GM13976 (cell line): ENCODE data around the gene ATP8B1.
"Not testable (repeated sequence)": the region's sequence is repeated elsewhere in the genome, so short reads cannot be mapped to it uniquely, and the experiment has no call there.

Experiments
- DNase-seq: peaks from one replicate; pipeline ENCODE4 v3.0.0; 2012; ENCODE audit warnings: low spot score
- in situ Hi-C: fragments of 300-500 bp; cut with MboI; formaldehyde crosslinking; loops from one replicate; pipeline ENCODE4 v1.12.0; 2022; ENCODE audit warnings: low sequenced_read_pairs, mixed read lengths, inconsistent platforms; ENCODE audit not compliant: unreplicated experiment
- TF ChIP-seq, protein P1 (sequence below): IDR thresholded peaks from 2 replicates; pipeline ENCODE4 v1.5.1; 2012; ENCODE audit warnings: borderline replicate concordance, mild to moderate bottlenecking; ENCODE audit not compliant: insufficient read depth; ENCODE audit errors: extremely low read depth, missing control alignments, control extremely low read depth

ATP8B1 gene

DNA sequence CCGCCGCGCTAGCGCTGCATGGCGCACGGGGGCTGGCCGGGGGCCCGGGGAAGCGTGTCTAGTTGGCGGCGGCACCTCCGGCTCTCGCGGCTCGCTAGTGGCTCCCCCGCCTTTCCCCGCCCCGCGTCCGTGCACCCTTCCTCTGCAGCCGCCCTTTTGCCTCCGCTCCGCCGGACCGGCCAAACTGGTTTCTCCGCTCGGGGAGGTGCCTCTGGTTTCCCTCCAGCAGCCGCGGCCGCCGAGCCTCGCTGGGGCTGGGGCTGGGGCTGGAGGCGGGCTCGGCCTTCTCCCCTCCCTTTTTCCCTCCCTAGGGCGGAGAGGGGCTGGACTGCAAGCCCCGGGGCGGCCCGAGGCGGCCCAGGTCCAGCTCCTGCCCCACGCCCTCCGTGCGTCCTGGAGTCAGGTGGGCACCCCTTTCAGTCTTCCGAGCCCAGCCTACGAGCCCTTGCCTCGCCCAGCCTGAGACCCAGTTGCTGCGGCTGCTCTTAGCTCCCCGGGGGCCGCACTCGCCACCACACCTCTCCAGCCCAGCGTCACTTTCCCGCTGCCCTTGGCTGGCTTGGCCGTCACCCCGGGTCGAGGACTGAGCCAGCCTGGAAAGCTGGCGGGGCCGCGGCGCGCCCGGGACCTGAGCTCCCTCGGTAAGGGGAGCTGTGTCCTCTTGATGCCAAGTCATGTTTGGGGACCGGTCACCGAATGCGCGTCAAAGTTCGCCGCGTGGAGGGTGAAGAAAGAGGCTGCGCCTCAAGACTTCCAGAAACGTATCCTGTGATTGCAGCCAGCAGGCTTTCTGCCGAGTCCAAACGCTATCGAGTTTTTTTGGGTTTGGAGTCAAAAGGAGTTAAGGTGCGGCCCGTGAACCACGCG, at the start of gene ATP8B1:
Gene ATP8B1 (minus strand): TSS at position 213 of the 867 bp plus-strand sequence. CDS start 71,508 bp downstream, outside the sequence.
- in situ Hi-C loops: no loop called here
- peak; percentile 63 for DNase-seq
- TF ChIP-seq, protein P1, sequence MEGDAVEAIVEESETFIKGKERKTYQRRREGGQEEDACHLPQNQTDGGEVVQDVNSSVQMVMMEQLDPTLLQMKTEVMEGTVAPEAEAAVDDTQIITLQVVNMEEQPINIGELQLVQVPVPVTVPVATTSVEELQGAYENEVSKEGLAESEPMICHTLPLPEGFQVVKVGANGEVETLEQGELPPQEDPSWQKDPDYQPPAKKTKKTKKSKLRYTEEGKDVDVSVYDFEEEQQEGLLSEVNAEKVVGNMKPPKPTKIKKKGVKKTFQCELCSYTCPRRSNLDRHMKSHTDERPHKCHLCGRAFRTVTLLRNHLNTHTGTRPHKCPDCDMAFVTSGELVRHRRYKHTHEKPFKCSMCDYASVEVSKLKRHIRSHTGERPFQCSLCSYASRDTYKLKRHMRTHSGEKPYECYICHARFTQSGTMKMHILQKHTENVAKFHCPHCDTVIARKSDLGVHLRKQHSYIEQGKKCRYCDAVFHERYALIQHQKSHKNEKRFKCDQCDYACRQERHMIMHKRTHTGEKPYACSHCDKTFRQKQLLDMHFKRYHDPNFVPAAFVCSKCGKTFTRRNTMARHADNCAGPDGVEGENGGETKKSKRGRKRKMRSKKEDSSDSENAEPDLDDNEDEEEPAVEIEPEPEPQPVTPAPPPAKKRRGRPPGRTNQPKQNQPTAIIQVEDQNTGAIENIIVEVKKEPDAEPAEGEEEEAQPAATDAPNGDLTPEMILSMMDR: no peak

DNA sequence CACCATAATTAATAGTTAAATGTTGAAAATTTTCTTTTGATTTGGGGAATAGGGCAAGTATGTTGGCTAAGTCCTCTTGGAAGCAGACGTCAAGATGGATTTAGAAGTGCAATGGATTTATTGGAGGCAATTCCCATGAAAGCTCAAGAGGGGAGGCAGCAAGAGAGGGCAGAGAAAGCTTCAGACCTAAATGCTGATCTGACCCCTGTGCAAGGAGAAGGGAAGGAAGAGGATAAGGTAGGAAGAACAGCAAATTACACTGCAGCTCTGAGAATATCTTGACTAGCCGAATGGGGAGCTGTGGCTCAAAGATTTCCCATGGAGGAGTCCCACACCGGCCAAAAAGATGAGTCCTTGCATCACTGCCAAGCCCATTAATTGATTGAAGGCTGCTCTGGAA, 46.9 kb upstream of the ATP8B1 start:
- no peak for DNase-seq
- in situ Hi-C loops: loop anchor here (25.0 kb wide), 1 partner anchor 213 kb away; no protein-coding TSS in a partner anchor
- TF ChIP-seq, protein P1: no peak

DNA sequence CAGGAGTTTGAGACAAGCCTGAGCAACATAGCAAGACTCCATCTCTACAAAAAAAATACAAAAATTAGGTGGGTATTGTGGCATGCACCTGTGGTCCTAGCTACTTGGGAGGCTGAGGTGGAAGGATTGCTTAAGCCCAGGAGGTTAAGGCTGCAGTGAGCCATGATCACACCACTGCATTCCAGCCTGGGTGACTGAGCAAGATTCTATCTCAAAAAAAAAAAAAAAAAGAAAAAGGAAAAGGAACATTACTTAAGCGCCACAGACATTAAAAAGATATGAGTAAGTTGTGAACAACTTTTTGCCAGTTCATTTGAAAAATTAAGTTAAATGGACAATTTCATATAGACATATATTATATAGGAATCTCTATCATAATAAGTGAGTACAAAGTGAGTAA, 45.3 kb upstream of the ATP8B1 start:
- DNase-seq, in situ Hi-C loops: not testable (repeated sequence)

DNA sequence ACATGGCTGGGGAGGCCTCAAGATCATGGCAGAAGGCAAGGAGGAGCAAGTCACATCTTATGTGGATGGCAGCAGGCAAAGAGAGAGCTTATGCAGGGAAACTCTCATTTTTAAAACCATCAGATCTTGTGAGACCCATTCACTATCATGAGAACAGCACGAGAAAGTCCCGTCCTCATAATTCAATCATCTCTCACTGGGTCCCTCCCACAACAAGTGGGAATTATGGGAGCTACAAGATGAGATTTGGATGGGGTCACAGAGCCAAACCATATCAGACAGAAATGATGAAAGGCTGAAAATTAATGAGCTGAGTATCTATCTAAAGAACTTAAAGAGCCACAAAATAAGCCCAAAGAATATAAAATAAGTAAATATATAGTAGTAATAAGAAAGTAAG, 44.3 kb upstream of the ATP8B1 start:
- DNase-seq, in situ Hi-C loops: not testable (repeated sequence)

DNA sequence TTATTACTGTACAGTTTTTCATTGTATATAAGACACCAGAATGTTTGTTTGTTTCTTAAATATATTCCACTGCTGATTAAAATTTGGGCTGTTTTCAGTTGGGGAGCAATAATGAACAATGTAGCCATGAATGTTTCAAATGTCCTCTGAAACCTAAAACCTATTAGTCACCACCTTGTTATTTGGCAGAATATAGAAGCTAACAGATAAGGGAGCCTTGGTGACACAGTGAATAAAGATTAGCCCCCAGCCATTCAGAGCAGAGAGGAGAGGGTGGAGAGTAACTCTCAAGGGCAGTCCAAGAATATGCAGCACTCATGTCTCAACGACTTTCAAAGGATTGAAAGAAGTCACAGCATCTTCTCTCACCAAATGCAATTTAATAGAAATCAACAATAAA, 43.1 kb upstream of the ATP8B1 start:
- no peak for DNase-seq
- in situ Hi-C loops: no loop called here
- TF ChIP-seq, protein P1: no peak

DNA sequence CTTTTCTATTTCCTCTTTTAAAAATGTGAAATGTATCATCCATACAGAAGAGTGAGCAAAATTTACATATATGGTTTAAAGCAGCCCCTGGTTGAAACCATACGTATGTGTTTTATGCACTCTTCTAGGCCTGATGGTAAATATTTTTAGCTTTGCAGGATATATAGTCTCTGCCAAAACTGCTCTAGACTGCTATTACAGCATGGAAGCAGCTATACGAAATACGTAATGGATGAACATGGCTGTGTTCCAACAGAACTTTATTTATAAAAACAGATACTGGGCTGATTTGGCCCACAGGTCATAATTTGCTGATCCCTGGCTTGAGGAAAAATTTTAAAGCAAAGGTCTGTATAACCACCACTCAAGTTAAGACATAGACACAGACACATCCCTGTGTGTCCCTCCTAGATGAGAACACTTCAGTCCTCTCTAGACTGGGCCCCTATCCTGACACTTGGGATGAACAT, 42.5 kb upstream of the ATP8B1 start:
- TF ChIP-seq, protein P1: no peak
- in situ Hi-C loops: no loop called here
- DNase-seq: no peak

DNA sequence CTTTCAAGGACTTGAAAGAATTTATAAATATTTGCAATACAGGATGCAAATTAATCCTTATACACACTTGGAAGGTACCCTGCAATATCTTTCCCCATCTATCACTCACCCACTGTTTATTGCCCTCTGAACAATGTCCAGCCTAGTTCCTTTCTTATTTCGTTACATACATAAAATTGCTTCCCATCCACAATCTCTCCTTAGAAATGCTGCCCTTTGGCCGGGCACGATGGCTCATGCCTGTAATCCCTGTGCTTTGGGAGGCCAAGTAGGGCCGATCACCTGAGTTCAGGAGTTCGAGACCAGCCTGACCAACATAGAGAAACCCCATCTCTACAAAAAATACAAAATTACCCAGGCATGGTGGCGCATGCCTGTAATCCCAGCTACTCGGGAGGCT, 41.2 kb upstream of the ATP8B1 start:
- in situ Hi-C loops: no loop called here
- TF ChIP-seq, protein P1: no peak
- no peak for DNase-seq
